Measurements from ENCODE around the gene CDK10.

The CDK10 gene

DNA sequence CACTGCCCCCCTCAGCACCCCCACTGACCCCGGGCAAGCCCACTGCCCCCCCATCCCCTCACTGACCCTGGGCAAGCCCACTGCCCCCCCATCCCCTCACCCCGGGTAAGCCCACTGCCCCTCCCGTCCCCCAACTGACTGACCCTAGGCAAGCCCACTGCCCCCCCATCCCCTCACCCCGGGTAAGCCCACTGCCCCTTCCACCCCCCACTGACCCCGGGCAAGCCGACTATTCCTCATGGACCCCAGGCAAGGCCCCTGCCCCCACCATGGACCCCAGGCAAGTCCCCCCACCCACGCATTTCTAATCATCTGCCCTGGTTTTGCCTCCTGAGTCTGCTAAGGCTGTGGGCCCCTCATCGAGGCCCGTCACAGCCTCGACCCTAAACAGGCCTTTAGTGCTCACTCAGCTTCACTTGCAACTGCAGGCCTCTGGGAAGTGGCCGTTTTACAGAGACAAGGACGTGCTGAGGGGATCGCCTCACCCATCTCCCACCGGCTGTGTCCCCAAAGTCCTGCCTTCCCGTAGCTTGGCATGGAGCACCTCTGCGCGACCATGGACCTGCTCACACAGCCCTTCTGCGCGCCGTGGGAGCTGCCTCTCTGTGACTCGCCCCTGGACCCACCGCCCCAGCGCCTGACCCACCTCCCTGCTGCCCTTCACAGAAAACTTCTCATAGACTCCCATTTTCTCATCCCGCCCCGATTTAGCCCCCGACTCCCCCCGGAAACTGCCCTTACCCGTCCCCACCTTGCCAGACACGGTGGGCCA lies 30.6 kb downstream of the CDK10 start:
- DNase-seq, result no peak

DNA sequence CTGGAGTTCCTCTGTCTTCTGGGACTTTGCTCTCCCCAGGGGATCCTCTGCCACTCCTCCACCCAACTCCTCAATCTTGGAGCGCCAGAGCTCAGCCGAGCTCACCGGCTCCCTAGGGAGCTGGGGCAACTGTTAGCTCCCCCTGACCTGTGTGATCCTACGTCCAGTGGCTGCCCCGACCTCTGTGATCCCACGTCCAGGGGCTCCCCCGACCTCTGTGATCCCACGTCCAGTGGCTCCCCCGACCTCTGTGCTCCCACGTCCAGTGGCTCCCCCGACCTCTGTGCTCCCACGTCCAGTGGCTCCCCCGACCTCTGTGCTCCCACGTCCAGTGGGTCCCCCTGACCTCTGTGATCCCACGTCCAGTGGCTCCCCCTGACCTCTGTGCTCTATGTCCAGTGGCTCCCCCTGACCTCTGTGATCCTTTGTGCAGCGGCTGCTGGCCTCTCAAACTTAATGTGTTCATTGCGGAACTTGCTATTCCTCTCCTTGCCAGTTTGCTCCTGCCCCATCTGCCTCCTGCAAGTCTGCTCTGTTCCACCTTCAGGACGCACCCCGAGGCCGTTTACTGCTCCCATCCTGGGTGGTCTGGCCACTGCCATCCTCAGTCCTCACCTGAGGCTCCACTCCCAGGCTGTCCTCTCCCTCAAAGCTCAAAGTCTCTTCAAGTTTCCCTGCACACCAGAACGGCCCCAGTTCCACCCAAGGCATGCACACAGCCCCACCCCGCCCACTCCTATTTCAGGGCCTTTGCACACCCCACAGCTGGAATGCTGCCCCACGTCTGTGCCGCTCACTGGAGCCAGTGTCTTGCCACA lies 31.4 kb downstream of the CDK10 start:
- no peak for DNase-seq

DNA sequence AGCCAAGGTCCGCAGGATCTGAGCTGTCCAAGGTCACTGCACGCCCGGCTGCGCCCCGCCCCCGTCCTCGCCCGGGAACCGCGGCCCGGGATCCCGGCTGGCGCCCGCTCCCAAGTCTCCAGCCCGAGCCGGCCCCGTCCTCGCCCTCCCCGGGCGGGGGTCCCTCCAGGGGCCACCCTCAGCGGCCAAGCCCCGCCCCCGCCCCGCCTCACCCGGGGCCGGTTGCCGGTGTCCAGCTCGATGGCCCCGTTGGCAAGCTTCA lies 34.0 kb downstream of the CDK10 start:
- DNase-seq, result peak; percentile 74

GRCh38 chr16:89720813-89721545 lies 34.5 kb downstream of the CDK10 start, which contains the start of the genes VPS9D1 and ZNF276:
Gene VPS9D1, minus strand, starts transcription at chr16:89720898. Its CDS starts 37 bp downstream, at chr16:89720861.
Gene ZNF276, plus strand, starts transcription at chr16:89721537. Its CDS starts 104 bp downstream, at chr16:89721641.
- DNase-seq, result peak; percentile 89

GRCh38 chr16:89721546-89722391 lies 35.3 kb downstream of the CDK10 start:
- DNase-seq, result peak; percentile 47

GRCh38 chr16:89722392-89723278 lies 36.1 kb downstream of the CDK10 start:
- no peak for DNase-seq

- DNase-seq, result no peak
These were observed 37.1 kb downstream of the CDK10 start for GRCh38 chr16:89723279-89724250.

- DNase-seq, result no peak
These were observed 41.1 kb downstream of the CDK10 start for GRCh38 chr16:89727406-89728120.

DNA sequence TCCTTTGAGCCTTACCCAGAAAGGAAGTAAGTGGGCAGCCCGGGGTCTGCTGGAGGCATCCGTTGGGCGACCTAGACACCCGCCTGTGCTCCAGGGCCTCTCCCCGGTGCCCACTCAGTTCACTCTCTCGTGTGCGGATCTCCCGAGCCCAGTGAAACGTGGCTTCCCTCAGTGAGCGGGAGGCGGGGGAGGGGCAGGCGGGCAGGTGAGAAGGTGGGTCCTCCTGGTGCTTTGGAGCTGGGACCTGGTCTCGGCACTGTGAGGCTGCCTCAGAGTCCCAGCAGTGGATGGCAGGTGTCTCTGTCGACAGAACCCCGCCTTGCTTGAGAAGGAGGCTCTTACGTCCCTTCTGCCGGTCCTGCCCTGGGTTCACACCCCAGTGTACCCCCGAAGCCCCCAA lies 42.8 kb downstream of the CDK10 start:
- DNase-seq, result no peak

GRCh38 chr16:89729863-89730593 lies 43.5 kb downstream of the CDK10 start:
- DNase-seq, result no peak

DNA sequence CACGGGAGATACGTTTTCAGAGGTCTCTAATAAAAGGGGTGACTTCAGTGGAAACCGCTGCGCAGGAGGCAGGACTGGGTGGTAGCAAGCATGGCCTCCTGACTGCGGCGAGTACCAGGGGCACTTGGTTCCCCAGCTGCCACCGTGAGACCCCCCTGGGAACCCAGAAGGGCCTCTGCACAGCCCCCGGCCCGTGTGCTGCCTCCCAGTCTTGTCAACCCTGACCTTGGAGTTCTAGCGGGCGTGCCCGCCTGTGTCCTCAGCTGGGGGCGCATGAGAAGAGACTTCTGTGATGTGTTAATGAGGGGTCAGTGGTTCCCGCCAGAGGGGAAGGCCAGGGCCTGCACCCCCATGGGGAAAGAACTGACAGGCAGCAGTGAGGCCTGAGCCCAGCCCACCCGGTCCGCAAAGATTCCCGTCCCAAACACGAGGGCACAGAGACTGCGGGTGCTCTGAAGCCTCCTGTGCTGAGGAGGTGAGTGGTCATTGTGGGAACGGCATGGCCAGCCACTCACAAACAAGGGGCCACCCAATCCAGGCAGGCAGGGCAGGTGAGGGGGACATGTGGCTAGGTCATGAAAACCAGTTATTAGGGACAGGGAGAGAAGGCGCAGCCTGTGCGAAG lies 44.2 kb downstream of the CDK10 start:
- DNase-seq, result no peak

DNA sequence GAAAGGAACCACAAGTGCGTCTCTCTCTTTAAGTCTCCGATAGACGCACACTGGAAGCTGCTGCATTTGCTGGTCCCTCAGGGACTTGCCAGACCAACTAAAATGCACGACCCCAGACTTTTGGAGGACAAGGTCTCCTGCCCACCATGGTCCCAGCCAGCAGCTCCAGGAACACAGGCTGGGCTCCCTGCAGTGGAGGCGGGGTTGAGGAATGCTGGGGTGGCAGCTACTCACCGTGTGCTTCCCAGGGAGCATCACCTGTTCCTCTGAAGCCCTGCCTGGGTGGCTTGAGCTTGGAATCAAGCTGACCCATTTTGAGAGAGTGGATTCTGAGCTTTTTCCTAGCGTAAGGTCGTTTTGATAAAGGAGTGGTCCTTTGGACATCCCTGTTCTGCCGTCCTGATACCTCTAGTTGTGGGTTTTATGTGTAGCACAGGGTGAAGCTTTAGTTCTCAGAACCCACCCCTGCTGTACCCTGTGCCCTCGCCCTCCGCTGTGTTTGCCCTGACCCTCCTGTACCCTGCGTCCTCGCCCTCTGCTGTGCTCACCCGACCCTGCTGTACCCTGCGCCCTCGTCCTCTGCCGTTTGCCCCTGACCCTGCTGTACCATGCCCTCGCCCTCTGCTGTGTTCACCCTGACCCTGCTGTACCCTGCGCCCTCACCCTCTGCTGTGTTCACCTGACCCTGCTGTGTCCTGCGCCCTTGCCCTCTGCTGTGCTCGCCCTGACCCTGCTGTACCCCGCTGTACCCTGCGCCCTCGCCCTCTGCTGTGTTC lies 45.8 kb downstream of the CDK10 start:
- no peak for DNase-seq

DNA sequence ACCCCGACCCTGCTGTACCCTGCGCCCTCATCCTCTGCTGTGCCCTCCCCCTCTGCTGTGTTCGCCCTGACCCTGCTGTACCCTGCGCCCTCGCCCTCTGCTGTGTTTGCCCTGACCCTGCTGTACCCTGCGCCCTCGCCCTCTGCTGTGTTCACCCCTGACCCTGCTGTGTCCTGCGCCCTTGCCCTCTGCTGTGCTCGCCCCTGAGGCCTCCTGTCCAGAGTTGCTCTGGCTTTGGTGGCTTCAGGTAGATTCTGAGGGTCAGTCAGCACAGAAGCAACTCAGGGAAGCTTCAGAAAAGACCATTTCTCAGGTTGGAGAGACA lies 46.4 kb downstream of the CDK10 start:
- DNase-seq, result no peak

DNA sequence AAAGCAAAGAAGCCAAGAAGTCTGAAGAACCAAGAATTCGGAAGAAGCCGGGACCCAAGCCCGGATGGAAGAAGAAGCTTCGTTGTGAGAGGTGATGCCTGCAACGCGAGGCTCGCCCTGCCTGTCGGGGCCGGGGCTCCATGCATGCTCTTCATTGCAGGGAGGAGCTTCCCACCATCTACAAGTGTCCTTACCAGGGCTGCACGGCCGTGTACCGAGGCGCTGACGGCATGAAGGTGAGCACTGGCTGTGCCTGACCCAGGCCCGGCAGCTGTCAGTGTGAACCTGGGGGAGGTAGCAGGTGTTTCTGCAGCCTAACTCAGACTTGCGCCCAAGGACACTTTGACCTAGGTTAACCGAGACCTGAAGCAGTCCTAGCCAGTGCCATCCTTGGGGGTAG lies 46.8 kb downstream of the CDK10 start:
- no peak for DNase-seq

- DNase-seq, result no peak
These were observed 47.3 kb downstream of the CDK10 start for GRCh38 chr16:89733792-89734191.

GRCh38 chr16:89736554-89736953 lies 50.1 kb downstream of the CDK10 start:
- DNase-seq, result no peak

- no peak for DNase-seq
These were observed 51.0 kb downstream of the CDK10 start for GRCh38 chr16:89737341-89738071.
